ENCODE data around the gene GNPTG. TPM values are rescaled to one million over a fixed set of nuclear protein-coding genes. Genes with fewer than 3 reads are reported as not detected.

Gene GNPTG
- 15.5 and 16.0 TPM in 2 replicates for total RNA-seq (2014; rRNA removed; shearing (Covaris generic))

DNA sequence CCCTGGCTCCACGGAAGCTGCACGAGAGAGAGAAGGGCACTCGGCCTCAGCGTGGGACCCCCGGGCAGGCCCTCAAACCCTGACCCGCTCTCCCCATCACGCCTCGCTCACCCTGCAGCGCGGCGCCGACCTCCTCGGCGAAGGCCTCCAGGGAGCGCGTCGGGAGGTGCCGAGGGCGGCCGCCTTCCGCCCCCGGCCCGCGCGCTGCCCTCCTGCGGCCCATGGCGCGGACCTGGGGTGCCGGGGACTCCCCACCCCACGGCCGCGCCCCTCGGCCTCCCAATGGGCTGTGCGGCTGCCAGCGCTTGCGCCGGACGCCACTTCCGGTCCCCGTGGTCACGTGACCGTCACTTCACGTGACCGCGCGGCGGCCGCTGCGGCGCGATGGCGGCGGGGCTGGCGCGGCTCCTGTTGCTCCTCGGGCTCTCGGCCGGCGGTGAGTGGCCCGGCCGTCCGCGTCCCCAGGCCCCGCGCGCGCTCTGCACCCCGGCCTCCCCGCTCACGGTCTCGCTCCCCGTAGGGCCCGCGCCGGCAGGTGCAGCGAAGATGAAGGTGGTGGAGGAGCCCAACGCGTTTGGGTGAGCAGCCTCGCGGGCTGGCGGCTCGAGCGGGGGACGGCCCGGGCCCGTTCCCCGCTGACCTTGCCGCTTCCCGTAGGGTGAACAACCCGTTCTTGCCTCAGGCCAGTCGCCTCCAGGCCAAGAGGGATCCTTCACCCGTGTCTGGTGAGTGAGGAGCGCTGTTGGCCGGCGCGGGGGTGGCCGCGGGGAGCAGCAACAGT is at the start of gene GNPTG, which contains the start of gene TSR3:
TSS of gene GNPTG (plus strand) at position 350 of the 781 bp plus-strand sequence. CDS start at position 385, 35 bp downstream.
TSS of gene TSR3 (minus strand) at position 297 of the 781 bp plus-strand sequence. CDS start at position 223, 74 bp downstream.
- H3K36me3 ChIP-seq = no peaks in the 10 kb centered on the region; the same call in 1 of the 2 replicates
- H3K9me3 ChIP-seq (replicated peaks) = no peaks in the 10 kb centered on the region
- peak; percentile 83 to 88 for DNase-seq
- peak within 1 kb of the TSS; percentile 76 for H3K4me3 ChIP-seq
- H3K27me3 ChIP-seq = no peaks in the 10 kb centered on the region
- peaks cover 7% of the 10 kb centered on the region for H3K4me1 ChIP-seq
- H3K27ac ChIP-seq = no peak within 1 kb of the TSS

DNA sequence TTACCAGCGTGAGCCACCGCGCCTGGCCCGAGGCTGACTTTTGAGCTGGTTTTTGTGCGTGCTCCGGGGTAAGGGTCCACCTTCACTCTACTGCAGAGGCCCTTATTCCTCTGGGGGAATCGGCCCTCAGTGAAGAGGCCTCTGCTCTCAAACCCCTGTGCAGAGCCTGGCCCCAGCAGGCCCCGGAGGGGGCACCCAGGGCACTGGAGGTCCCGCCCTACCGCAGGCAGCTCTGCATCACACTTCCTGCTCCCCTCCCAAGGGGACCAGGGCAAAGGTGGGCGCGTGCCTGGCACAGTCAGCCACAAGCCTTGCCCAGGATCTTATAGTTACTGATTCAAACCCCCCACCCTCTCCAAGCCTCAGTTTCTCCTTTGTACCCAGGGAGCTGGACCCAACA is 45.9 kb upstream of the GNPTG start:
- Histone ChIP-seq H3K4me1 (no peaks in the 10 kb centered on the region), H3K36me3 (no peaks in the 10 kb centered on the region), H3K27ac (no peak overlapping the region)

DNA sequence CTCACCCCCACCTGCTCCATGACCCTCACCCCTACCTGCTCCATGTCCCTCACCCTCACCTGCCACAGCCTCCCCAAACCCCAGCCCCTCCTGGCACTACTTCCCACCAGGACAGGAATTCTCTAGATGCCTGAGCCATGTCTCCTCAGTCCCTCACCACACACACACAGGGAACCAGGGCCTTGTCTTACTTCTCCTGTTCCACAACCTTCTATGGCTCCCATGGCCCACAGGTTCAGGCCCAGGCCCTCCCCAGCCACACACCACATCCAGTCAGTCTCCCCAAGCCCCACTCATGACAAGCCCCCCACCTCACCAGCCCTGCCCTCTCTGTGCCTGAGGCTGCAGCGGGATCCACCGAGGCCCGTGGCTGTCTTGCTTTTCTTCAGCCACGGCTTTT is 45.4 kb upstream of the GNPTG start:
- H3K27ac ChIP-seq = no peak overlapping the region
- DNase-seq = no peak

More for the DNA sequence above, 45.9 kb upstream of the GNPTG start:
- Histone ChIP-seq H3K9me3 (replicated peaks) (no peaks in the 10 kb centered on the region), H3K27me3 (peaks cover 14% of the 10 kb centered on the region), H3K4me3 (no peak overlapping the region)
- DNase-seq = no peak

DNA sequence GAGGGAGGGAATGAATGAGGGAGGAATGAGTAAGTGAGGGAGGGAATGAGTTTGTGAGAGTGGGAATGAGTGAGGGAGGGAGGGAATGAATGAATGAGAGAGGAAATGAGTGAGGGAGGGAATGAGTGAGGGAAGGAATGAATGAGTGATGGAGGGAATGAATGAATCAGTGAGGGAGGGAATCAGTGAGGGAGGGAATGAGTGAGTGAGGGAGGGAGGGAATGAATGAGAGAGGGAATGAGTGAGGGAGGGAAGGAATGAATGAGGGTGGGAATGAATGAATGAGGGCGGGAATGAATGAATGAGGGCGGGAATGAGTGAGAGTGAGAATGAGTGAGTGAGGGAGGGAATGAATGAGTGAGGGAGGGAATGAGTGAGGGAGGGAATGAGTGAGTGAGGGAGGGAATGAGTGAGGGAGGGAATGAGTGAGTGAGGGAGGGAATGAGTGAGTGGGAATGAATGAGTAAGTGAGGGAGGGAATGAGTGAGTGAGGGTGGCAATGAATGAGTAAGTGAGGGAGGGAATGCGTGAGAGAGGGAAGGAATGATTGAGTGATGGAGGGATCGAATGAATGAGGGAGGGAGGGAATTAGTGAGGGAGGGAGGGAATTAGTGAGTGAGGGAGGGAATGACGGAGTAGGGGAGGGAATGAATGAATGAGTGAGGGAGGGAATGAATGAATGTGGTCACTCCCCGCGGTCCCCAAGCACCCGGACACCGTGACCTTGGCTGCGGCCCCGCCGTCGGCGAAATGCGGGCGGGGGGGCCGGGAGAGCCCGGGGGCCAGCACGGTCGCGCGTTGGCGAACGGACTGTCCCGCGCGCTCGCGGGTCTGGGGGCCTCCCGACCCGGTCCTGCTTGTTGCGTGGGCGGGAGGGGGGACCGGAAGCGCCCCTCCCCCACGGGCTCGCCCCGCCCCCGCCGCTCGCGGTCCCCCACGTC is 43.4 kb upstream of the GNPTG start:
- H3K27ac ChIP-seq = peak overlapping the region; percentile 100
- DNase-seq = no peak

More for the DNA sequence above, 45.4 kb upstream of the GNPTG start:
- Histone ChIP-seq H3K9me3 (replicated peaks) (no peaks in the 10 kb centered on the region), H3K4me3 (no peak overlapping the region), H3K36me3 (no peaks in the 10 kb centered on the region), H3K4me1 (peaks cover 1% of the 10 kb centered on the region; the same call in 1 of the 2 replicates), H3K27me3 (peaks cover 10% of the 10 kb centered on the region)

DNA sequence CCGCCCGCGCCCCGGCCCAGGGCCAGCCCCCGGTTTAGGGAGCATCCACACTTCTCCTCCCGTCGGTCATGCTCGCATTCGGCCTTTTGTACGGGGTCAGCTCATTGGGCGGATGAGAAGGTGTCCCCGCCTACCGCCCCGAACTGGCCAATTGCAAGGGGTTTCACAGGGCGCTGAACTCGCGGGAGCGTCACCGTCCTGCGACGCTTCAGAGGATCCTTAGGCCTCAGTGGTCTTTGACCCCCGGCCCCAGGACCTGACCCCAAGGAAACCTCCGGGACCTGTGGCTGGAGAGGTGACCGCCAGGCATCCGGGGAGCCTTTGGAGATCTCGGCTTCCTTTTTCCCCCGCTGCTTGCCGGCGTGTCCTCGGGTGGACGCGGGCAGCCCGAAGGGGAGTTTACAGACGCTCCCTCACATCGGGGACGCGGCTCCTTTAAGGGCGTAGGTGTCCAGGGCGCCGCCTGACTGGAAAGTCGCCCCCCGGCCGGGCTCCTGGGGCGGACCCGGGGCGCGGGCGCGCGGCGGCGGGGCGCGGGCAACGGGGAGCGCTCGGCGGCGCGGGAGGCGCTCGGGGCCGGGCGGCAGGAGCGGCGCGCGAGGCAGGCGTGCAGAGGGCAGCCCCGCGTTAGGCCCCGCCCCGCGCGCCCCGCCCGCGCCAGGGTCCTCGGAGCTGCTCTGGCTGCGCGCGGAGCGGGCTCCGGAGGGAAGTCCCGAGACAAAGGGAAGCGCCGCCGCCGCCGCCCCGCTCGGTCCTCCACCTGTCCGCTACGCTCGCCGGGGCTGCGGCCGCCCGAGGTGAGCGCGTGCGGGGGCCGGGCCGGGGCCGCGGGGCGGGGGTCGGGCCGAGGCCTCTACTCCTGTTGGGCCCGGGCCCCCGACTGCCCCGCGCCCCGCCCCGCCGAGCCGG is 42.5 kb upstream of the GNPTG start, which contains the start of gene UBE2I:
TSS of gene UBE2I (plus strand) at position 660 of the 909 bp plus-strand sequence. CDS start 4,395 bp downstream, outside the sequence.
- H3K4me3 ChIP-seq = peak within 1 kb of the TSS; percentile 73
- H3K4me1 ChIP-seq = peaks cover 4% of the 10 kb centered on the region; the same call in 1 of the 2 replicates
- DNase-seq = peak; percentile 98
- H3K9me3 ChIP-seq (replicated peaks) = no peaks in the 10 kb centered on the region
- peaks cover 18% of the 10 kb centered on the region for H3K36me3 ChIP-seq
- no peaks in the 10 kb centered on the region for H3K27me3 ChIP-seq
- peak within 1 kb of the TSS; percentile 100 for H3K27ac ChIP-seq

More for the DNA sequence above, 43.4 kb upstream of the GNPTG start:
- H3K9me3 ChIP-seq (replicated peaks) = no peaks in the 10 kb centered on the region
- peaks cover 13% of the 10 kb centered on the region for H3K36me3 ChIP-seq
- H3K4me3 ChIP-seq = peak overlapping the region; percentile 73
- peaks cover 4% of the 10 kb centered on the region; the same call in 1 of the 2 replicates for H3K4me1 ChIP-seq
- peaks cover 3% of the 10 kb centered on the region; the same call in 1 of the 2 replicates for H3K27me3 ChIP-seq

DNA sequence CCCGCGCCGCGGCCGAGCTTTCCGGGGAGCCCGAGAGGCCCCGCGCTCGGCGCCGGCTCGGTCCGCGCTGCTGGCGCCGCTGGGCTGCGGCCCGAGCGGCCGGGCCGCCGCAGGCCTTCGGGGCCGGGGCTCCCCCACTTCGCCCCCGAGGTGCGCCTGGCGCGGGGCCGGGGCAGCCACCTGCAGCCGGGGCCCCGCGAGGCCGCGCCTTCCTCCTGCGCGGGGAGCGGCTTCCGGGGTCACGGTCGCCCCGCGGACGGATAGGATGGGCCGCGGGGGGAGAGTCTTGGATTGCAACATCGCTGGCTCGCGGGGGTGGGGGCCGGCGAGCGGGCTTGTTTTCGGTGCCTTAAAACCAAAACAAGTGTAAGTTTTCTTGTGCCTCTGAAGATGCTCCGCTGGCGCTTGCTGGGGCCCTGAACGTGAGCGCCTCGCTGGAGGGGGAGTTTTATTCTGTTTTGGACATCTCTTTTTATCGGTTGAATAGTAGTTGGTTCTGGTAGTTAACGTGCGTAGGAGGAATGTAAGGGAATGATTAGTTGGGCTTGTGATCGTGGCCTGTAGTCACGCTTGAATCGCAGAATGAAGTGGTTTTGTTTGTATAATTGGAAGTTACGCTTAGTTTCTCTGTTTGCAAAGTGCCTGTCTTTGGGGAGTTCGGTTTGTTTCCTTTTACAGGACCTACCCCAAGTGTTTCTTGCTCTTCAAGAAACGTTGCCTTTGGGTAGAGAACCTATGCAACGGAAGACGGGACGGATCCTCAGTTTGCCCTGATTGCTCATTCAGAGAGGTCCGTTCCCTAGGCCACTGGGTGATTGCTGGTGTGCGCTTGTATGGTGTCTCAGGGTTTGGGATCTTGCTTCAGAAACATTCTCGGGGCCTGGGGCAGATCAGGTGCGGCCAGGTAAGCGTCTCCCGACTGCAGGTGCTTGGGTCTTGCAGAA is 41.6 kb upstream of the GNPTG start:
- DNase-seq = no peak
- Histone ChIP-seq H3K36me3 (peaks cover 25% of the 10 kb centered on the region), H3K27me3 (no peaks in the 10 kb centered on the region), H3K4me1 (peaks cover 4% of the 10 kb centered on the region; the same call in 1 of the 2 replicates), H3K4me3 (peak overlapping the region; percentile 73), H3K27ac (peak overlapping the region; percentile 42), H3K9me3 (replicated peaks) (no peaks in the 10 kb centered on the region)

DNA sequence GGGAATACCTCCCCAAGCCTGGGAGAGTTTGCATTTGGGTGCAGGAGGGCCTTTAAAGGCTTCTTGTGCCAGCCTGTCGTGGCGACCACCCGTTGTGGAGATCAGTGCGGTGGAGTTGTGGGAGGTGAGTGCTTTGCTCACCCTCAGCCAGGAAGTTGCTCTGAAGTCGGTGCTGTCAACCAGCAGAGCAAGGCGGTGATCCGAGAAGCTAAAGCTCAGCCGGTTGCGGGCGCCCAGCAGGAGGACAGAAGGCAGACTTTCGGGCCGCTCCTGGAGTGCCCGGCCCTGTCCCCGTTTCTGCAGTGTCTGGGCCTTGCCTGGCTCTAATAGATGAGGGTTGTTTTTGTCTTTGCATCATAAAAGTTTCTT is 40.9 kb upstream of the GNPTG start:
- Histone ChIP-seq H3K36me3 (peaks cover 32% of the 10 kb centered on the region), H3K4me1 (peaks cover 4% of the 10 kb centered on the region; the same call in 1 of the 2 replicates), H3K27me3 (no peaks in the 10 kb centered on the region), H3K4me3 (peak overlapping the region; percentile 73), H3K9me3 (replicated peaks) (no peaks in the 10 kb centered on the region), H3K27ac (no peak overlapping the region)
- no peak for DNase-seq

DNA sequence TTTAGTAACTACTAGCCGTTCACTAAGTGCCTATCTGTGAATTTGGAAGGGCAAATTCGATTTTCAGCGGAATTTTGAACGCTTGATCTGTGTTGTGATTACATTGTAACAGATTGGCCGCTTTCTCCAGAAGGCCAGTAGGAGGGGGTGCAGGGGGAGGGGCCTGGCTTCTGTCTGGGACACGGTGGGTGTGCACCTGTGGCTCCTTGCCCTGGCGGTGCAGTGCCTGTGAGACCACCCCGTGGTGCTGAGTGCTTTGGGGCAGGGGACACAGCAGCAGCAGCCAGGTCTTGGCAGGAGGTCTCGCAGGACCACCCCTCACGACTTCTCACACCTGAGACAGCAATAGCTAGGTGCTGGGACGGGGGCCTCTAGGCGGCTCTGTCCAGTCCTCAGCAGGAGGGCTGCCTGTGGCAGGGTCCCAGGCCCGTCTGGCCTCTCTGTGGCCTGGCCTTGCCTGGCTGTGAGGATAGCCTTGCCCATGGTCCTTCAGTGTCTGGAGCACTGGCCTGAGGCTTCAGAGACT is 40.5 kb upstream of the GNPTG start:
- H3K9me3 ChIP-seq (replicated peaks) = no peaks in the 10 kb centered on the region
- peaks cover 4% of the 10 kb centered on the region; the same call in 1 of the 2 replicates for H3K4me1 ChIP-seq
- H3K27ac ChIP-seq = no peak overlapping the region
- H3K27me3 ChIP-seq = no peaks in the 10 kb centered on the region
- peak overlapping the region; percentile 73 for H3K4me3 ChIP-seq
- no peak for DNase-seq
- H3K36me3 ChIP-seq = peaks cover 36% of the 10 kb centered on the region

DNA sequence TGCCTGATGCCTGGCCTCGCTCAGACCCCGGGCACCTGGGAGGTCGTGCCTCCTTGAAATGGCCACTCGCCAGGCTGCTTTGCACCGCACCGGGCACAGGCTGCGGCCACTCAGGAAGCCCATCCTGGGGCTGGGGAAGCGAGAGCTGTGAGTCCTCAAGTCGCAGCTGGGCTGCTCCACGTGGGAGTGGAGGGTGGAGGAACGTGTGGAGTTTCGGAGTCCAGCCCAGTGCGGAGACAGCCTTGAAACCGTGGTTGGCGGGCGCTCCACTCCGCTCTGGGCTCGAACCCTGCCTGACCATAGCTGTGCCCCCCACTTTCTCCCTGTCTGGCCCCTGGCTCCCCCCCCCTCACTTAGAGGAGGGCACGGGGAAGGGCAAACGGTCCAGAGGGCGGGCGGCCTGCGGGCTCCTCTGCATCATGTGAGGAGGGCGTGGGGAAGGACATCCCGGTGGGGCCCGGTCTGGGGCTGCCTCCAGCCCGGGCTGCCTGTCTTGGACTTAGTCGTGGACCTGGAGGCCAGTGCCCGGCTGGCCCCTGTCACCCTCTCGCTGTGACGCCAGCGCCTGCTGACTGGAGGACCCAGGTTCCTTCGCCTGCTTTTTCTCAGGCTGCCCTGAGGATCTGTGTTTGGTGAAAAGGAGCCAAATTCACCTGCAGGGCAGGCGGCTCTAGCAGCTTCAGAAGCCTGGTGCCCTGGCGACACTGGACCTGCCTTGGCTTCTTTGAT is 39.8 kb upstream of the GNPTG start:
- H3K27ac ChIP-seq = no peak overlapping the region
- peaks cover 4% of the 10 kb centered on the region; the same call in 1 of the 2 replicates for H3K4me1 ChIP-seq
- H3K27me3 ChIP-seq = no peaks in the 10 kb centered on the region
- H3K36me3 ChIP-seq = peaks cover 43% of the 10 kb centered on the region
- no peaks in the 10 kb centered on the region for H3K9me3 ChIP-seq (replicated peaks)
- H3K4me3 ChIP-seq = no peak overlapping the region
- no peak for DNase-seq

DNA sequence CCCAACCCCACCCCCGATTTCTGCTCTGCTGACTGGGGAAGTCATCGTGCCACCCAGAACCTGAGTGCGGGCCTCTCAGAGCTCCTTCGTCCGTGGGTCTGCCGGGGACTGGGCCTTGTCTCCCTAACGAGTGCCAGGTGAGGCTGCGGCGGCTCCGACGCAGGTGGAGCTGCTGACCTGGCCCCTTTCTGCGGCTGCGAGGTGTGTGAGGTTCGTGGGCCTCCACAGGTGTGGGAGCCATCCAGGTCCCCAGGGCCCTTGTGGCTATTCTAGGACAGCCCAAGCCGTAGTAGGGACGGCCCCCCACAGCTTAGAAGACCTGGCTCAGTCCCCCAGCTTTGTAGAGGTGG is 39.3 kb upstream of the GNPTG start:
- no peak for DNase-seq
- H3K27me3 ChIP-seq = no peaks in the 10 kb centered on the region
- H3K36me3 ChIP-seq = peaks cover 48% of the 10 kb centered on the region
- no peak overlapping the region for H3K27ac ChIP-seq
- peaks cover 4% of the 10 kb centered on the region; the same call in 1 of the 2 replicates for H3K4me1 ChIP-seq
- H3K4me3 ChIP-seq = no peak overlapping the region
- no peaks in the 10 kb centered on the region for H3K9me3 ChIP-seq (replicated peaks)

DNA sequence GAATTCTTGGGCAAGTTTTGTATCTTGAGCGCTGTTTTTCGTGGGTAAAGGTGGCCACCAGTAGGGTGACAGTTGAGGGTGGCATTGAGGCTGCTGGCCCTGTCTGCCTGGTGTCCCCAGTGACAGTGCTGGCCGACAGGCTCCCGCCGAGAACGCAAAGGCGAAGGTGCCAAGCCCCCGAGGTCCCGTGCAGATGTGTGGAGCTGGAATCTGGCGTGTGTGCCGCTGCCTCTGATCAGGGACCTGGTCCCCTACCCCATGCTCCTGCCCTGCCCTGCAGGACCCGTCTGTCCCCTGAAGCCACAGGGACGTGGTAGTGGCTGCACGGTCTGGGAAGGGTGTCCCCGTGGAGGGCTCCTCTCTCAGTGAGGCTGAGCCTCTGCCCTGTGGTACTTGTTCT is 38.8 kb upstream of the GNPTG start:
- Histone ChIP-seq H3K4me3 (no peak overlapping the region), H3K27me3 (no peaks in the 10 kb centered on the region), H3K36me3 (peaks cover 53% of the 10 kb centered on the region), H3K9me3 (replicated peaks) (no peaks in the 10 kb centered on the region), H3K4me1 (peaks cover 4% of the 10 kb centered on the region; the same call in 1 of the 2 replicates), H3K27ac (no peak overlapping the region)
- DNase-seq = no peak

DNA sequence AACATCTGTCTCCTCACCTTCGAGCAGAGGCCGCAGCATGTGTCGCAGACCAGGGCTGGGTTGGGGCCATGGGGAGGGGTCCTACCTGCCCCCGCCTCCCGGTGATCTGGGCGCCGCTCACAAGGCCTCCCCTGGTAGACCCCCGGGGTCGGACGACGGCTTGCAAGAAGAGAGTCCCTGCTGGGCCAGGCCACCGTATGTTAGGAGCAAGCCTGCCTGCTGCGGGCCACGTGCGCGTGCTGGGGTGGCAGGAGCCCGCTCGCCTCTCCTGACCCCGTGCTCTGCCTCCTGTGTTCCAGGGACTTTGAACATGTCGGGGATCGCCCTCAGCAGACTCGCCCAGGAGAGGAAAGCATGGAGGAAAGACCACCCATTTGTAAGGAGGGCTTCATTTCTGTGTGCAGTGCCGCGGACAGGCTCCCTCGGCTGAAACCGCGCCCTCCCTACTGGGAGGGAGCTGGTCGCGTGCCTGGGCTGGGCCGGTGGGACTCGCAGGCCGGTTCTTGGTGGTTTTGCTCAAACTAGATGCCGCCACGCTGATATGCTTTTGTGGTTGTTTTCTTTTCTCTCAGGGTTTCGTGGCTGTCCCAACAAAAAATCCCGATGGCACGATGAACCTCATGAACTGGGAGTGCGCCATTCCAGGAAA is 37.9 kb upstream of the GNPTG start:
- DNase-seq = no peak
- Histone ChIP-seq H3K4me1 (peaks cover 4% of the 10 kb centered on the region; the same call in 1 of the 2 replicates), H3K4me3 (no peak overlapping the region), H3K27ac (no peak overlapping the region), H3K27me3 (no peaks in the 10 kb centered on the region), H3K9me3 (replicated peaks) (no peaks in the 10 kb centered on the region), H3K36me3 (peaks cover 62% of the 10 kb centered on the region)

Measured in SJCRH30 (cell line).